HL-60 (cell line): Measurements from ENCODE around the gene COBLL1.

Source experiments
- CTCF ChIP-seq: IDR thresholded peaks from one replicate; pipeline ENCODE4 v1.5.1; 2011; ENCODE audit warnings: low read length, control low read depth, inconsistent platforms; ENCODE audit not compliant: insufficient read depth
- POLR2AphosphoS5 ChIP-seq: IDR thresholded peaks from 2 replicates; pipeline ENCODE4 v1.6.1; 2012; ENCODE audit warnings: low read depth

DNA sequence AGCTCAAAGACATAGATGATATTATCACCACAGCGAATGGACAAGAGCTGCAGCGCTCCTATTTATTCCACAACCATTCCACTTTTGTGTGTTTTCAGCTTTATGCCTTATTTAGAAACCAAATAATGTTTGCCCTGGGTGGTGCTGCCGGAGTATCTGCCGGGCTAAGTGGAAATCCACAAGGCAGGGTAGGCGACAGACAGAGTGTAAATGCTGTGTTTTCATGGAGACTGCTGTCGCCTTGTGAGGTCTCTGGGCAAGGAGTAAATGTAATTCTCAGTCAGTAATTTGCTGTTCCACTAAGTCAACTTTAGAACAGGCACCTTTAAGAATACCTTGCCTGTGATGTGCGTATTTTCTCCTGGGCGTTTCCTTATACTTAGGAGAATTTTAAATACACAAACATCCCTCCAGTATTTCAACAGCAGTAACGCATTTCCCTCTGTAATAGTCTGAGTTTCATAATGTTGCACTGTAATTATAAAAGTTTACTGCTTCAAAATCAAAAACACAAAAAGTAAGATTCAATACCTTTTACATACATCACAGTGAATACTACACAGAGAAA lies 60.9 kb downstream of the COBLL1 start:
- TF ChIP-seq CTCF (no peak), POLR2AphosphoS5 (no peak)
